KBM-7 (cell line): ENCODE results near the gene TGM1.
A peak's percentile ranks its signal among the peaks of the same experiment; 100 is the strongest.
"Not testable (repeated sequence)": the region's sequence is repeated elsewhere in the genome, so short reads cannot be mapped to it uniquely, and the experiment has no call there.

Experiments used
- DNase-seq: peaks from one replicate; pipeline ENCODE4 v3.0.0-alpha.2; 2015
- in situ Hi-C: fragments of 300-500 bp; cut with MboI; formaldehyde crosslinking; loops from 2 replicates; pipeline ENCODE4 v1.14.3; 2020; ENCODE audit warnings: low sequenced_read_pairs, low pct_unique_long_range_greater_than_20kb, mixed read lengths

Gene TGM1

DNA sequence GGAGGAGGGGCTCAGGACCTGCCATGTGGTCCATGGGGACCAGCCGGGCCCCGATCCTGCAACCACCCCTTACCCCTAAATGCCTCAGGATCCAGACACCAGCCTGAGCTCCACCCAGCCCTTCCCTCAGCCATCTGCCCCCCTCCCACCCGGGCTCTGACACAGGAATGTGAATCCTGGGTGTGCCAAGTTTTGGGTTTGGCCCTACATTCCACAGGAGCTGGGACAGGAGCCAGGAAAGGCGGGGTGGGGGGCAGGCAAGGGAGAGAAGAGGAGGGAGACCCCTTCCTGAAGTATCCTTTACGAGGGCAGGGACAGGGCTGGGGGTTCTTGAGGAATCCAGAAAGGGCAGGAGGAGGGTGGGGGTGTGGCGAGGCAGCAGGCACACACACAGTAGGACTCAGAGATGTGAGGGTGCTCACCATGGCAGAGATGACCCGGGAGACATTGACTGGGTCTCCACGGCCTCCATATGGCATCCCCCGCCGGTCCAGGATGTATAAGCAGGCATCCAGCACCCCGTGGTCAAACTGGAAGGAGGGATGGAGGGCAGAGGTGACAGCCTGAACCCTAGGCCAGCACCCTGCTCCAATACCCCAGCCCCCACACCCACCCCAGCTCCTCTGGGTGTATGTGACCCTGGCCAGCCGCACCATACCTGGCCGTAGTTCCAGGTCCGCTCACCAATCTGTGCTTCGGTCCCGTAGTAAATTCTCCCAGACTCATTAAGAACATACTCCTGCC is 3.5 kb downstream of the TGM1 start:
- DNase-seq: no peak
- in situ Hi-C loops: no loop called here

DNA sequence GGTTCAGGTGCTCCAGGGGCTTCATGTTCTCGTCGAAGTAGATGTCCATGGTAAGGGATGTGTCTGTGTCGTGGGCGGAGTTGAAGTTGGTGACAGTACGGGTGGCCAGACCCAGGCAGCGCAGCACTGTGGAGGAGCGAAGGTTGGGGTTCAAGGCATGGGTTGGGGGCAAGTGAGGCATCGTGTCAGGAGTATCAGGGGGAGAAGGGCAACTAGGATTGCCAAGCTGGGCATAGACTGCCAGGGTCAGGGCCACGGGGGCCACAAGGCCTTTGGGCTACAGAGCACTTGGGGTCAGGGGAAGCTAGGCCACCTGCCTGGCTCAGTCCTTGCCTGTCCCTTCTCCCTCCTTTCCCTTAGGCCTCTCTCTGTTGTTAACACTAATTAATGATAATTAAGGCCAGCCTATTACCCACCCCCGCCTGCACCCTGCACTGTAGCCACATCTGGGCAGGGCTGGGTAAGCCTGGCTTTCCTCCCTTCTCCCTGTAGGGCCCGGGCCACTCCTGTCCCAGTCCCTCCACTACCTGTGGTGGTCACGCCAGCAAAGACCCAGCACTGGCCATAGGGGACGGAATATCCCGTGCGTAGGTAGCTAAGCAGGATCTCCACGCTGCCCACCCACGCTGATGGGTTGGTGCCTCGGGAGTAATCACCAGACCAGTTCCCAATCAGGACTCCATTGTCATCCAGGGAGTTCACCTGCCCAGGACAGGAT is 4.3 kb downstream of the TGM1 start:
- in situ Hi-C loops: no loop called here
- no peak for DNase-seq

GRCh38 chr14:24258119-24258518 is 4.9 kb downstream of the TGM1 start:
- in situ Hi-C loops: no loop called here

GRCh38 chr14:24256960-24257359 is 6.0 kb downstream of the TGM1 start:
- in situ Hi-C loops: no loop called here
- DNase-seq: no peak

More at GRCh38 chr14:24258119-24258518, 4.9 kb downstream of the TGM1 start:
- no peak for DNase-seq

- DNase-seq: no peak
- in situ Hi-C loops: no loop called here
Measured at GRCh38 chr14:24255931-24256711, 6.9 kb downstream of the TGM1 start.

GRCh38 chr14:24255438-24255837 is 7.5 kb downstream of the TGM1 start:
- no peak for DNase-seq
- in situ Hi-C loops: no loop called here

- in situ Hi-C loops: no loop called here
- no peak for DNase-seq
Measured at GRCh38 chr14:24254630-24255392, 8.2 kb downstream of the TGM1 start.

DNA sequence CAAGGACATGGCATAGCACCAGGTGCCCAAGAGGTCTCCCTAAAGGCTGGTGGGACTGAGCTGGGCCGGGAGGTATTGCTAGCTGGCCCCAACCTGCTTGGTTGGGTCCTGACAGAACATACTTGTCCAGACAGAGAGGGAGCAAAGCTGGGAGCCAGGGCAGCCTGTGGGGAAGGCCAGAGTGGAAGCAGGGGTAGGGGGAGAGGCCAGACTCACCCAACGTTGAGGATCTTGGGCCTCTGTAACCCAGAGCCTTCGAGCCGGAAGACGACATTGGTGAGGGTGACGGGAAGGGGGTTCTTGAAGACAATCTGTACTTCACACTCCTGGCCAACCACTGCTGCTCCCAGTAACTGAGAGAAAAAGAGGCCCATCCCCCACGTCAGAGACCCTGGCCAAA is 9.0 kb downstream of the TGM1 start:
- no peak for DNase-seq
- in situ Hi-C loops: no loop called here

- DNase-seq: no peak
- in situ Hi-C loops: no loop called here
Measured at GRCh38 chr14:24252289-24253124, 10.5 kb downstream of the TGM1 start.

DNA sequence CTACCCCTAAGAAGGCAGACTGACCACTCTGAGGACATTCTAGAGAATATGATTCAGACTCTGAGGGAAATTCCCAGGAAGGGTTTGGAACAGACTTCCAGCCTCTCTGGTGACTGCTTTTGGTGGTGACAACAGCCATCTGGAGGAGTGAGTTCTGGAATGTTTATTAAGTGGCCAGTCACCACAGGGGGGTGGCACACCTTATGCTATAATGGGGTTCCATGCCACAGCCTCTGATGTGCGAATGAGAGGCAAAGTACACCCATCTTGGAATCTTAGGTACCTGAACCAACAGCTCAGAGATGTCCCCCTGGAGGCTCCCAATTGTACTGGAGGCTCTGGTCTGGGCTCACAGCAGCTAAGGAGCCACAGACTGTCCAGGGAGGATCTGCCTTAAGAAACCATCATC is 11.1 kb downstream of the TGM1 start:
- in situ Hi-C loops: no loop called here
- DNase-seq: no peak

DNA sequence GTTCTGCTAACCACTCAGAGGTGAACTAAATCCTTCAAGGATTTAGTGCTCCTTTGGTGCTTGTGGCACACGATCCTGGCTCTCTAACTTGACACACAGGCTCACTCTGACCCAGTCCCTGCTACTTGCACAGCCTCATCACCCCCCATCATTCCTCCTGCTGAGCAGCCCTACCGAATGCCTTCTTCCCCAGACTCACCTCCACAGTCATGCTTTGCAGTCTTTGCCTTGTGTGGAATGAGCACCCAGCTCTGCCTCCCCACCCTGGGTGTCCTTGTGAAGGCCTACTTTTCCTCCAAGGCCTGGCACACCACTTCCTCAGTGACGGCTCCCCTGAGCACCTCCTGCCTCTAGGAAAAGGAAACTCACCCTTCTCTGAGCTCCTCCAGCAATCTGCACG is 12.6 kb downstream of the TGM1 start:
- no peak for DNase-seq
- in situ Hi-C loops: no loop called here

DNA sequence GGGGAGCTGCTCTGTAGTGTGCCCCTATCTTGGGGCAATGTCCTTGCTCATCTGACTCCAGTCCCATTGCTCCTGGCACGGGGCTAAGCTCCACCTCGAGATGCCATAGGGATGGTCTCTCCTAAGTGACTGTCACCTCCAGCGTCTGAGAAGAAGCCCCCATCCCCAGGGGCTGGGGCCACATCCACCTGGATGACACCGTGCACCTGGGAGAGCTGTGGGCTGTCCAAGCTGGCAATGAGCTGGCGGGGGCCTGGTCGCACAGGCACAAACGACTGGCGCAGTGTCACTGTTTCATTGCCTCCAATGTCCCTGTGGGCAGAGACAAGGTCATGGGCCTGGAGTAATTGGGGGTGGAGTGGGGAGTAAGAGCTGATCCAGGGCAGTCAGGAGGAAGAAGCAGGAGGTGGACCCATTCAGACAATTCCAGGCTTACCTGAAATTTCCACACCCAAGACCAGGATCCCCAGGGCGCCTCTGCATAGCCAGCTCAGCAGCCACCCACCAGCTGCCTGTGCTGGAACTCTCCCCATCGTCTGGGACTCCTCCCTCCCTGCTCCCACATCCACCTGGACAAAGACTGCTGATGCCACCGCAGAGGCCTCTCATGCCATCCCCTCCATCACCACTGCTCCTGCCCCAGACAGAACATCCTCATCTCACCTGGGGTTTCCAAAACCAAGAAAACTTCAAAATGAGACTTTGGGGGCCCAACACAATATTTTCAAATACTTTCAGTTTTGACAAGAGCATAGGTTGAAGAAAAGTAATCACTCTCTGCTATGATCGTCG is 13.6 kb downstream of the TGM1 start:
- in situ Hi-C loops: loop anchor here (10.0 kb wide), 1 partner anchor 45 kb away; the partner anchor contains the start of genes DHRS1 and NOP9
- no peak for DNase-seq

- no peak for DNase-seq
- in situ Hi-C loops: loop anchor here (10.0 kb wide), 1 partner anchor 47 kb away; the partner anchor contains the start of genes DHRS1 and NOP9
Measured at GRCh38 chr14:24247422-24247821, 15.6 kb downstream of the TGM1 start.

- in situ Hi-C loops: loop anchor here (10.0 kb wide), 1 partner anchor 48 kb away; the partner anchor contains the start of genes DHRS1 and NOP9
- no peak for DNase-seq
Measured at GRCh38 chr14:24246765-24247212, 16.2 kb downstream of the TGM1 start.

DNA sequence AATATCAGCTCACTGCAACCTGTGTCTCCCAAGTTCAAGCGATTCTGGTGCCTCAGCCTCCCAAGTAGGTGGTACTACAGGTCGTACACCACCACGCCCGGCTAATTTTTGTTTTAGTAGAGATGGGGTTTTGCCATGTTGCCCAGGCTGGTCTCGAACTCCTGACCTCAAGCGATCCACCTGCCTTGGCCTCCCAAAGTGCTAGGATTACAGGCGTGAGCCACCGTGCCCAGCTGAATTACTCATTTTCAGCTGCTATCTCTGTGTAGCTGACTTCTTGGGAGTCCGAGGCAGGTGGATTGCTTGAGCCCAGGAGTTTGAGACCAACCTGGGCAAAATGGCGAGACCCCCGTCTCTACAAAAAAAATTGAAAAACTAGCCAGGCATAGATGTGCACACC is 17.6 kb downstream of the TGM1 start:
- in situ Hi-C loops: loop anchor here (10.0 kb wide), 1 partner anchor 49 kb away; the partner anchor contains the start of genes DHRS1 and NOP9
- not testable (repeated sequence) for DNase-seq

- in situ Hi-C loops: loop anchor here (10.0 kb wide), 1 partner anchor 51 kb away; the partner anchor contains the start of genes DHRS1 and NOP9
- peak; percentile 91 for DNase-seq
Measured at GRCh38 chr14:24243336-24243836, 19.6 kb downstream of the TGM1 start.
